GM23338 (cell line): ENCODE data around the gene SRGAP1. TPM values are rescaled to one million over a fixed set of nuclear protein-coding genes. Genes with fewer than 3 reads are reported as not detected.
A peak's percentile ranks its signal among the peaks of the same experiment; 100 is the strongest.

Experiments
- ATAC-seq: fragments of 200-7000 bp; cut with Tn5 transposase; 3 replicates; pipeline ENCODE4 v1.9.1; 2020
- DNase-seq: peaks from one replicate; pipeline ENCODE4 v3.0.0-alpha.2; 2015; ENCODE audit warnings: low spot score
- H2AFZ ChIP-seq: fragments of 200-600 bp; sonication (generic); 2 replicates; pipeline ENCODE4 v1.8.0; 2016; ENCODE audit warnings: antibody characterized with exemption, mild to moderate bottlenecking, moderate library complexity
- H3F3A ChIP-seq: fragments of 200-600 bp; sonication (generic); replicated peaks from 2 replicates; pipeline ENCODE4 v1.8.0; 2017; ENCODE audit warnings: antibody characterized with exemption, mixed run types, low read depth
- H3K27ac ChIP-seq: fragments of 200-600 bp; sonication (generic); 2 replicates; pipeline ENCODE4 v1.6.1; 2016; ENCODE audit warnings: low read depth
- H3K27me3 ChIP-seq: fragments of 200-600 bp; sonication (generic); 2 replicates; pipeline ENCODE4 v1.8.0; 2016; ENCODE audit warnings: mild to moderate bottlenecking, mixed run types, moderate library complexity; ENCODE audit not compliant: insufficient read depth
- H3K36me3 ChIP-seq: fragments of 200-600 bp; sonication (generic); 2 replicates; pipeline ENCODE4 v1.8.0; 2016; ENCODE audit warnings: mild to moderate bottlenecking; ENCODE audit not compliant: insufficient read depth
- H3K4me1 ChIP-seq: fragments of 200-600 bp; sonication (generic); 2 replicates; pipeline ENCODE4 v1.8.0; 2016; ENCODE audit warnings: mild to moderate bottlenecking, moderate library complexity; ENCODE audit not compliant: insufficient read depth
- H3K4me2 ChIP-seq: fragments of 200-600 bp; sonication (generic); 2 replicates; pipeline ENCODE4 v1.7.1; 2017; ENCODE audit warnings: mixed run types
- H3K4me3 ChIP-seq: fragments of 200-600 bp; sonication (generic); 2 replicates; pipeline ENCODE4 v1.6.1; 2016; ENCODE audit warnings: mixed run types
- H3K79me2 ChIP-seq: fragments of 200-600 bp; sonication (generic); replicated peaks from 2 replicates; pipeline ENCODE4 v1.8.0; 2017; ENCODE audit warnings: mild to moderate bottlenecking; ENCODE audit not compliant: insufficient read depth
- H3K9me2 ChIP-seq: fragments of 200-600 bp; sonication (generic); 2 replicates; pipeline ENCODE4 v1.8.0; 2017; ENCODE audit not compliant: insufficient read depth
- H4K20me1 ChIP-seq: fragments of 200-600 bp; sonication (generic); replicated peaks from 2 replicates; pipeline ENCODE4 v1.8.0; 2017; ENCODE audit warnings: mild to moderate bottlenecking; ENCODE audit not compliant: insufficient read depth
- H3K27ac Mint-ChIP-seq: 2 replicates; pipeline ENCODE4 v1.8.0; 2020; ENCODE audit warnings: inconsistent platforms, mild to moderate bottlenecking, moderate library complexity, mixed read lengths
- H3K27me3 Mint-ChIP-seq: 3 replicates; pipeline ENCODE4 v1.8.0; 2022; ENCODE audit warnings: low read depth, mild to moderate bottlenecking, moderate library complexity, mixed read lengths, inconsistent platforms; ENCODE audit not compliant: insufficient read depth, poor library complexity
- H3K36me3 Mint-ChIP-seq: 3 replicates; pipeline ENCODE4 v1.8.0; 2021; ENCODE audit warnings: low read depth, mild to moderate bottlenecking, inconsistent platforms, moderate library complexity, mixed read lengths
- H3K4me1 Mint-ChIP-seq: 3 replicates; pipeline ENCODE4 v1.8.0; 2020; ENCODE audit warnings: mild to moderate bottlenecking, inconsistent platforms, mixed read lengths
- H3K4me3 Mint-ChIP-seq: 3 replicates; pipeline ENCODE4 v1.8.0; 2021; ENCODE audit warnings: moderate library complexity, mild to moderate bottlenecking, inconsistent platforms, mixed read lengths
- H3K9me3 Mint-ChIP-seq: 3 replicates; pipeline ENCODE4 v1.8.0; 2020; ENCODE audit warnings: moderate library complexity, mild to moderate bottlenecking, inconsistent platforms, mixed read lengths
- CREB1 ChIP-seq: fragments of 250-450 bp; sonication (Bioruptor Pico); IDR thresholded peaks from 2 replicates; pipeline ENCODE4 v1.5.0; 2020; ENCODE audit warnings: low read depth, mild to moderate bottlenecking, moderate library complexity
- CTCF ChIP-seq, 2 experiments: fragments of 200-600 bp in 1 of 2; sonication (generic) in 1 of 2; conservative IDR thresholded peaks; 2 replicates each; pipeline versions ENCODE4 v1.5.1 to v1.6.1; 2016 to 2017; ENCODE audit warnings: antibody characterized with exemption in 2 of 2, low read depth in 2 of 2, mild to moderate bottlenecking in 2 of 2, moderate library complexity in 1 of 2
- EZH2 ChIP-seq: fragments of 200-600 bp; sonication (generic); IDR thresholded peaks from one replicate; pipeline ENCODE4 v1.8.0; 2017; ENCODE audit warnings: antibody characterized with exemption, mild to moderate bottlenecking, low read depth; ENCODE audit not compliant: unreplicated experiment
- EZH2phosphoT487 ChIP-seq: fragments of 200-600 bp; sonication (generic); IDR thresholded peaks from one replicate; pipeline ENCODE4 v1.8.1; 2018; ENCODE audit warnings: antibody characterized with exemption; ENCODE audit not compliant: unreplicated experiment
- JUNB ChIP-seq: IDR thresholded peaks from one replicate; pipeline ENCODE4 v1.6.1; 2016; ENCODE audit warnings: antibody characterized with exemption; ENCODE audit not compliant: unreplicated experiment
- NANOG ChIP-seq: IDR thresholded peaks from 2 replicates; pipeline ENCODE4 v1.6.1; 2016; ENCODE audit warnings: antibody characterized with exemption, borderline replicate concordance
- POLR2AphosphoS5 ChIP-seq: IDR thresholded peaks from 2 replicates; pipeline ENCODE4 v1.6.1; 2016; ENCODE audit warnings: antibody characterized with exemption, low read depth
- STAT1 ChIP-seq: IDR thresholded peaks from one replicate; pipeline ENCODE4 v1.6.1; 2016; ENCODE audit warnings: antibody characterized with exemption; ENCODE audit not compliant: unreplicated experiment
- ZNF114 ChIP-seq: fragments of 250-450 bp; sonication (Bioruptor Pico); IDR thresholded peaks from 2 replicates; pipeline ENCODE4 v1.5.0; 2020; ENCODE audit warnings: mild to moderate bottlenecking, moderate library complexity
- ZNF331 ChIP-seq: fragments of 250-450 bp; sonication (Bioruptor Pico); IDR thresholded peaks from 2 replicates; pipeline ENCODE4 v1.5.0; 2020; ENCODE audit warnings: low read depth, mild to moderate bottlenecking, moderate library complexity
- polyA plus RNA-seq: library from polyadenylated mRNA; unstranded; fragments of >200 nt; fragmentation: Nextera tagmentation; extraction: Ambion mirVana; gene quantifications from 2 replicates; pipeline ENCODE4 v1.2.1, GENCODE V29; 2016
- total RNA-seq: library from RNA; depleted of rRNA; stranded (reverse); fragments of >200 nt; shearing (Covaris generic); gene quantifications from 2 replicates; pipeline ENCODE4 v1.2.3, GENCODE V29; 2014
- TF ChIP-seq, protein P1 (sequence below): IDR thresholded peaks from one replicate; pipeline ENCODE4 v1.6.1; 2018; ENCODE audit warnings: antibody characterized with exemption; ENCODE audit not compliant: unreplicated experiment
- TF ChIP-seq, protein P2 (sequence below): fragments of 250-450 bp; sonication (Bioruptor Pico); IDR thresholded peaks from 2 replicates; pipeline ENCODE4 v1.5.0; 2020; ENCODE audit warnings: mild to moderate bottlenecking, moderate library complexity
- TF ChIP-seq, protein P3 (sequence below): IDR thresholded peaks from 2 replicates; pipeline ENCODE4 v1.6.1; 2016; ENCODE audit warnings: antibody characterized with exemption

SRGAP1 gene
- total and polyA plus RNA-seq, 2 experiments from 2014 or later, result 6.1 to 8.1 TPM

DNA sequence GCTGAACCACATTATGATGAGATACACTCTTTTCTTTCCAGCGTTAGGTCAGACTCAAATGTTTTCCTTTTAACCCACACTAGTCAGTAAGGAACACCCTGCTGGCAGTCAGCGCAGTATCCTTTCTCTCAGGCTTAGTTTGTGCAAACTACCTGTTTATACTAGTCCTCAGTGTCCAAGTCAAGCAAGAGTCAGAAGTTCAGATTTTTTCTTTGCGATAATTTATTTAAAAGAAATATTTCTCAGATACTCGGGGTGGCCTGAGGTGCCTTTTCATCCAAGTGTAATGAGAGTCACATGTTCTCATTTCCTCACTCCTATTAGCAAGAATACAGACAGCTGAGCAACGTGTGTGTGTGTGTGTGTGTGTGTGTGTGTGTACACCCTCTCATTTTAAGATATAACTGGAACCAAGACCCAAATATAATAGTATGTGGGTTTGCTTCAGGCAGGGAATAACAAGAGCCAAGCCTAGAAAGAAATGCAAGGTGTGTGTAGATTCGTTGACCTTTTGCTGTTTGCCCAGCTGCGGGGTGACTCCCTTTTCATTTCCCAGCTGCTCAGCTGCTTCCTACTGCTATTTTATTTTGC lies 194.9 kb downstream of the SRGAP1 start:
- peak; percentile 84 for ATAC-seq
- H3K4me3 Mint-ChIP-seq, result peak overlapping the region; percentile 43
- H3F3A ChIP-seq, result no peaks in the 10 kb centered on the region
- H3K4me2 ChIP-seq, result peak overlapping the region; percentile 73
- H3K4me1 ChIP-seq, result peaks cover 20% of the 10 kb centered on the region
- H3K27ac ChIP-seq, result peak overlapping the region; percentile 28
- peaks cover 27% of the 10 kb centered on the region for H3K4me1 Mint-ChIP-seq
- H3K36me3 ChIP-seq, result no peaks in the 10 kb centered on the region
- peak overlapping the region; percentile 89 for H3K27ac Mint-ChIP-seq
- peaks cover 8% of the 10 kb centered on the region; the same call in 1 of the 3 replicates for H3K9me3 Mint-ChIP-seq
- TF ChIP-seq JUNB (no peak), ZNF114 (CRISPR knock-in tag) (no peak), ZNF331 (CRISPR knock-in tag) (no peak), CREB1 (CRISPR knock-in tag) (no peak), EZH2 (no peak), CTCF (conservative IDR thresholded peaks at IDR 0.05; ENCODE audit: low read depth in 2 of 2) (no peak), EZH2phosphoT487 (no peak), NANOG (no peak), STAT1 (no peak), POLR2AphosphoS5 (no peak)
- TF ChIP-seq, protein P1, sequence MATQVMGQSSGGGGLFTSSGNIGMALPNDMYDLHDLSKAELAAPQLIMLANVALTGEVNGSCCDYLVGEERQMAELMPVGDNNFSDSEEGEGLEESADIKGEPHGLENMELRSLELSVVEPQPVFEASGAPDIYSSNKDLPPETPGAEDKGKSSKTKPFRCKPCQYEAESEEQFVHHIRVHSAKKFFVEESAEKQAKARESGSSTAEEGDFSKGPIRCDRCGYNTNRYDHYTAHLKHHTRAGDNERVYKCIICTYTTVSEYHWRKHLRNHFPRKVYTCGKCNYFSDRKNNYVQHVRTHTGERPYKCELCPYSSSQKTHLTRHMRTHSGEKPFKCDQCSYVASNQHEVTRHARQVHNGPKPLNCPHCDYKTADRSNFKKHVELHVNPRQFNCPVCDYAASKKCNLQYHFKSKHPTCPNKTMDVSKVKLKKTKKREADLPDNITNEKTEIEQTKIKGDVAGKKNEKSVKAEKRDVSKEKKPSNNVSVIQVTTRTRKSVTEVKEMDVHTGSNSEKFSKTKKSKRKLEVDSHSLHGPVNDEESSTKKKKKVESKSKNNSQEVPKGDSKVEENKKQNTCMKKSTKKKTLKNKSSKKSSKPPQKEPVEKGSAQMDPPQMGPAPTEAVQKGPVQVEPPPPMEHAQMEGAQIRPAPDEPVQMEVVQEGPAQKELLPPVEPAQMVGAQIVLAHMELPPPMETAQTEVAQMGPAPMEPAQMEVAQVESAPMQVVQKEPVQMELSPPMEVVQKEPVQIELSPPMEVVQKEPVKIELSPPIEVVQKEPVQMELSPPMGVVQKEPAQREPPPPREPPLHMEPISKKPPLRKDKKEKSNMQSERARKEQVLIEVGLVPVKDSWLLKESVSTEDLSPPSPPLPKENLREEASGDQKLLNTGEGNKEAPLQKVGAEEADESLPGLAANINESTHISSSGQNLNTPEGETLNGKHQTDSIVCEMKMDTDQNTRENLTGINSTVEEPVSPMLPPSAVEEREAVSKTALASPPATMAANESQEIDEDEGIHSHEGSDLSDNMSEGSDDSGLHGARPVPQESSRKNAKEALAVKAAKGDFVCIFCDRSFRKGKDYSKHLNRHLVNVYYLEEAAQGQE, result no peak
- TF ChIP-seq, protein P2, sequence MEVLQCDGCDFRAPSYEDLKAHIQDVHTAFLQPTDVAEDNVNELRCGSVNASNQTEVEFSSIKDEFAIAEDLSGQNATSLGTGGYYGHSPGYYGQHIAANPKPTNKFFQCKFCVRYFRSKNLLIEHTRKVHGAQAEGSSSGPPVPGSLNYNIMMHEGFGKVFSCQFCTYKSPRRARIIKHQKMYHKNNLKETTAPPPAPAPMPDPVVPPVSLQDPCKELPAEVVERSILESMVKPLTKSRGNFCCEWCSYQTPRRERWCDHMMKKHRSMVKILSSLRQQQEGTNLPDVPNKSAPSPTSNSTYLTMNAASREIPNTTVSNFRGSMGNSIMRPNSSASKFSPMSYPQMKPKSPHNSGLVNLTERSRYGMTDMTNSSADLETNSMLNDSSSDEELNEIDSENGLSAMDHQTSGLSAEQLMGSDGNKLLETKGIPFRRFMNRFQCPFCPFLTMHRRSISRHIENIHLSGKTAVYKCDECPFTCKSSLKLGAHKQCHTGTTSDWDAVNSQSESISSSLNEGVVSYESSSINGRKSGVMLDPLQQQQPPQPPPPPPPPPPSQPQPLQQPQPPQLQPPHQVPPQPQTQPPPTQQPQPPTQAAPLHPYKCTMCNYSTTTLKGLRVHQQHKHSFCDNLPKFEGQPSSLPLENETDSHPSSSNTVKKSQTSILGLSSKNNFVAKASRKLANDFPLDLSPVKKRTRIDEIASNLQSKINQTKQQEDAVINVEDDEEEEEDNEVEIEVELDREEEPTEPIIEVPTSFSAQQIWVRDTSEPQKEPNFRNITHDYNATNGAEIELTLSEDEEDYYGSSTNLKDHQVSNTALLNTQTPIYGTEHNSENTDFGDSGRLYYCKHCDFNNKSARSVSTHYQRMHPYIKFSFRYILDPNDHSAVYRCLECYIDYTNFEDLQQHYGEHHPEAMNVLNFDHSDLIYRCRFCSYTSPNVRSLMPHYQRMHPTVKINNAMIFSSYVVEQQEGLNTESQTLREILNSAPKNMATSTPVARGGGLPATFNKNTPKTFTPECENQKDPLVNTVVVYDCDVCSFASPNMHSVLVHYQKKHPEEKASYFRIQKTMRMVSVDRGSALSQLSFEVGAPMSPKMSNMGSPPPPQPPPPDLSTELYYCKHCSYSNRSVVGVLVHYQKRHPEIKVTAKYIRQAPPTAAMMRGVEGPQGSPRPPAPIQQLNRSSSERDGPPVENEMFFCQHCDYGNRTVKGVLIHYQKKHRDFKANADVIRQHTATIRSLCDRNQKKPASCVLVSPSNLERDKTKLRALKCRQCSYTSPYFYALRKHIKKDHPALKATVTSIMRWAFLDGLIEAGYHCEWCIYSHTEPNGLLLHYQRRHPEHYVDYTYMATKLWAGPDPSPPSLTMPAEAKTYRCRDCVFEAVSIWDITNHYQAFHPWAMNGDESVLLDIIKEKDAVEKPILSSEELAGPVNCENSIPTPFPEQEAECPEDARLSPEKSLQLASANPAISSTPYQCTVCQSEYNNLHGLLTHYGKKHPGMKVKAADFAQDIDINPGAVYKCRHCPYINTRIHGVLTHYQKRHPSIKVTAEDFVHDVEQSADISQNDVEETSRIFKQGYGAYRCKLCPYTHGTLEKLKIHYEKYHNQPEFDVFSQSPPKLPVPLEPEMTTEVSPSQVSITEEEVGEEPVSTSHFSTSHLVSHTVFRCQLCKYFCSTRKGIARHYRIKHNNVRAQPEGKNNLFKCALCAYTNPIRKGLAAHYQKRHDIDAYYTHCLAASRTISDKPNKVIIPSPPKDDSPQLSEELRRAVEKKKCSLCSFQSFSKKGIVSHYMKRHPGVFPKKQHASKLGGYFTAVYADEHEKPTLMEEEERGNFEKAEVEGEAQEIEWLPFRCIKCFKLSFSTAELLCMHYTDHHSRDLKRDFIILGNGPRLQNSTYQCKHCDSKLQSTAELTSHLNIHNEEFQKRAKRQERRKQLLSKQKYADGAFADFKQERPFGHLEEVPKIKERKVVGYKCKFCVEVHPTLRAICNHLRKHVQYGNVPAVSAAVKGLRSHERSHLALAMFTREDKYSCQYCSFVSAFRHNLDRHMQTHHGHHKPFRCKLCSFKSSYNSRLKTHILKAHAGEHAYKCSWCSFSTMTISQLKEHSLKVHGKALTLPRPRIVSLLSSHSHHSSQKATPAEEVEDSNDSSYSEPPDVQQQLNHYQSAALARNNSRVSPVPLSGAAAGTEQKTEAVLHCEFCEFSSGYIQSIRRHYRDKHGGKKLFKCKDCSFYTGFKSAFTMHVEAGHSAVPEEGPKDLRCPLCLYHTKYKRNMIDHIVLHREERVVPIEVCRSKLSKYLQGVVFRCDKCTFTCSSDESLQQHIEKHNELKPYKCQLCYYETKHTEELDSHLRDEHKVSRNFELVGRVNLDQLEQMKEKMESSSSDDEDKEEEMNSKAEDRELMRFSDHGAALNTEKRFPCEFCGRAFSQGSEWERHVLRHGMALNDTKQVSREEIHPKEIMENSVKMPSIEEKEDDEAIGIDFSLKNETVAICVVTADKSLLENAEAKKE (CRISPR knock-in tag), result no peak
- TF ChIP-seq, protein P3, sequence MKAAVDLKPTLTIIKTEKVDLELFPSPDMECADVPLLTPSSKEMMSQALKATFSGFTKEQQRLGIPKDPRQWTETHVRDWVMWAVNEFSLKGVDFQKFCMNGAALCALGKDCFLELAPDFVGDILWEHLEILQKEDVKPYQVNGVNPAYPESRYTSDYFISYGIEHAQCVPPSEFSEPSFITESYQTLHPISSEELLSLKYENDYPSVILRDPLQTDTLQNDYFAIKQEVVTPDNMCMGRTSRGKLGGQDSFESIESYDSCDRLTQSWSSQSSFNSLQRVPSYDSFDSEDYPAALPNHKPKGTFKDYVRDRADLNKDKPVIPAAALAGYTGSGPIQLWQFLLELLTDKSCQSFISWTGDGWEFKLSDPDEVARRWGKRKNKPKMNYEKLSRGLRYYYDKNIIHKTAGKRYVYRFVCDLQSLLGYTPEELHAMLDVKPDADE, result no peak
- H3K36me3 Mint-ChIP-seq, result peaks cover 5% of the 10 kb centered on the region; the same call in 2 of the 3 replicates
- H3K4me3 ChIP-seq, result no peak overlapping the region
- no peaks in the 10 kb centered on the region for H3K27me3 ChIP-seq
- peaks cover 6% of the 10 kb centered on the region; the same call in 1 of the 2 replicates for H3K9me2 ChIP-seq
- H2AFZ ChIP-seq, result no peak overlapping the region
- no peaks in the 10 kb centered on the region for H3K27me3 Mint-ChIP-seq
- H3K79me2 ChIP-seq, result no peaks in the 10 kb centered on the region
- H4K20me1 ChIP-seq, result no peaks in the 10 kb centered on the region
- DNase-seq, result peak; percentile 35
